Fibroblast of the aortic adventitia (primary cell): ENCODE results near the gene TYW1. TPM values are rescaled to one million over a fixed set of nuclear protein-coding genes. Genes with fewer than 3 reads are reported as not detected.

Experiments
- DNase-seq: peaks from one replicate; pipeline ENCODE4 v3.0.0-alpha.2; 2010; ENCODE audit warnings: low read depth
- H3K4me3 ChIP-seq: 2 replicates; pipeline ENCODE4 v1.5.1; 2011; ENCODE audit warnings: low read depth, mild to moderate bottlenecking, control low read depth, low read length, moderate library complexity
- total RNA-seq: library from RNA; depleted of rRNA; stranded (reverse); fragments of >200 nt; gene quantifications from 2 replicates; pipeline ENCODE4 v1.2.3, GENCODE V29; 2012; ENCODE audit warnings: low replicate concordance
- TF ChIP-seq, protein P1 (sequence below): IDR thresholded peaks from 2 replicates; pipeline ENCODE4 v1.5.1; 2011; ENCODE audit warnings: mild to moderate bottlenecking, low read length, control low read depth, inconsistent platforms; ENCODE audit not compliant: insufficient read depth

The TYW1 gene, protein sequence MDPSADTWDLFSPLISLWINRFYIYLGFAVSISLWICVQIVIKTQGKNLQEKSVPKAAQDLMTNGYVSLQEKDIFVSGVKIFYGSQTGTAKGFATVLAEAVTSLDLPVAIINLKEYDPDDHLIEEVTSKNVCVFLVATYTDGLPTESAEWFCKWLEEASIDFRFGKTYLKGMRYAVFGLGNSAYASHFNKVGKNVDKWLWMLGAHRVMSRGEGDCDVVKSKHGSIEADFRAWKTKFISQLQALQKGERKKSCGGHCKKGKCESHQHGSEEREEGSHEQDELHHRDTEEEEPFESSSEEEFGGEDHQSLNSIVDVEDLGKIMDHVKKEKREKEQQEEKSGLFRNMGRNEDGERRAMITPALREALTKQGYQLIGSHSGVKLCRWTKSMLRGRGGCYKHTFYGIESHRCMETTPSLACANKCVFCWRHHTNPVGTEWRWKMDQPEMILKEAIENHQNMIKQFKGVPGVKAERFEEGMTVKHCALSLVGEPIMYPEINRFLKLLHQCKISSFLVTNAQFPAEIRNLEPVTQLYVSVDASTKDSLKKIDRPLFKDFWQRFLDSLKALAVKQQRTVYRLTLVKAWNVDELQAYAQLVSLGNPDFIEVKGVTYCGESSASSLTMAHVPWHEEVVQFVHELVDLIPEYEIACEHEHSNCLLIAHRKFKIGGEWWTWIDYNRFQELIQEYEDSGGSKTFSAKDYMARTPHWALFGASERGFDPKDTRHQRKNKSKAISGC
- 15.0 and 26.5 TPM in 2 replicates for total RNA-seq

DNA sequence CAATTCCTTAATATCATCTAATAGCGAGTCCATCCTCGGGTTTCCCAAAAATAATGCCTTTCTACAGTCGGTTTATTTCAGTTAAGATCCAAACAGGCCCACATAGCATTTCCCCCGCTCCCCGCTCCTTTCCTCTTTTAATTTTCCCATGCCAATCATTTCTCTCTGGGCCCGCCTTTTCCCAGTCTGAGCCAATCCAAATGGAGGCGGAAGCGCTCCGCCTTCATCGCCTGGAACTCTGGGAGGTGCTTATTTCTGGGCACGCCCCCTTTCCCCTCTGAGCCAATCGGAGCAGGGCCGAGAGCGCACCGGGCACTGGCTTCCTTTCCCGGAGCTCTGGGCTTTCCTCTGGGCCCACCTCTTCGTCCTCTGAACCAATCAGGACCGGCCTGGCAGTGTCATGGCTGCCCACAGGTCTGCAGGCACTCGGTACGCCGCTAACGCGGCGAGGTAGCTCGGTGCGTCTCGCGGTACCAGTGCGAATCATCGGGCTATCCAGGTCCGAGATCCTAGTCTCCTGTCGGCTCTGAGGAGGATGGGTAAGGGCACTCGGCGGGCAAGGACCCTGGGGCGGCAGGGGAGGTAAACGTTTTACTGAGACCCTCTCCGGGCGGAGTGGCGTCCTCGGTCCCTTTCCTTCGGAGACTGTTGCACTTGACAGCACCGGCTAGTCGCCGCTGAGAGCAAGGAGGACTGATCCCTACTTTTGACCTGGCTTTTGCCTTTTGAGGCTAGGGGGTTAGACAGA is at the start of gene TYW1:
Gene TYW1 (plus strand): TSS at position 390 of the 748 bp plus-strand sequence. CDS start 146 bp downstream, at position 536.
- H3K4me3 ChIP-seq = peak within 1 kb of the TSS; percentile 86

DNA sequence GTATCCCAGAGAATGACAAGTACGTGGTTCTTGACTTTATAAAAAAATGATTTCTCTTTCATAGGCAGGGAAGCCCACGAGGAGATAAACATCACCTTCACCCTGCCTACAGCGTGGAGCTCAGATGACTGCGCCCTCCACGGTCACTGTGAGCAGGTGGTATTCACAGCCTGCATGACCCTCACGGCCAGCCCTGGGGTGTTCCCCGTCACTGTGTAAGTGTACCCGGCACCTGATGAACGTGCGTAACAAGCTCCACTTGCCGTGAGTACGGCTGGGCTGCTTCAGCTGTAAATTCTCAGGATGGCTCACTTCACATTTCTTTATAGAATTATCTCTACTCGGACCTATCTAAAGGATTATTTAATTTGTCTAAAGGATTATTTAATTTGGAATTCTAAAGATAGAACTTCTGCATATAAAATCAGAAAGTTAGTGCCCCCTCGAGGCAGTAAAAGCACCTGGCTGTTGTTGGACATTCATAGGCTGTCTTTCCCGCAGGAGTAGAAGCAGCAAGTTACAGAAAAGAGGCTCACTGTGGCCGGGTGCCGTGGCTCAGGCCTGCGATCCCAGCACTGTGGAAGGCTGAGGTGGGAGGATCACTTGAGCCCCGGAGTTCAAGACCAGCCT is 48.0 kb upstream of the TYW1 start:
- no peak for DNase-seq
- TF ChIP-seq, protein P1, sequence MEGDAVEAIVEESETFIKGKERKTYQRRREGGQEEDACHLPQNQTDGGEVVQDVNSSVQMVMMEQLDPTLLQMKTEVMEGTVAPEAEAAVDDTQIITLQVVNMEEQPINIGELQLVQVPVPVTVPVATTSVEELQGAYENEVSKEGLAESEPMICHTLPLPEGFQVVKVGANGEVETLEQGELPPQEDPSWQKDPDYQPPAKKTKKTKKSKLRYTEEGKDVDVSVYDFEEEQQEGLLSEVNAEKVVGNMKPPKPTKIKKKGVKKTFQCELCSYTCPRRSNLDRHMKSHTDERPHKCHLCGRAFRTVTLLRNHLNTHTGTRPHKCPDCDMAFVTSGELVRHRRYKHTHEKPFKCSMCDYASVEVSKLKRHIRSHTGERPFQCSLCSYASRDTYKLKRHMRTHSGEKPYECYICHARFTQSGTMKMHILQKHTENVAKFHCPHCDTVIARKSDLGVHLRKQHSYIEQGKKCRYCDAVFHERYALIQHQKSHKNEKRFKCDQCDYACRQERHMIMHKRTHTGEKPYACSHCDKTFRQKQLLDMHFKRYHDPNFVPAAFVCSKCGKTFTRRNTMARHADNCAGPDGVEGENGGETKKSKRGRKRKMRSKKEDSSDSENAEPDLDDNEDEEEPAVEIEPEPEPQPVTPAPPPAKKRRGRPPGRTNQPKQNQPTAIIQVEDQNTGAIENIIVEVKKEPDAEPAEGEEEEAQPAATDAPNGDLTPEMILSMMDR = no peak
- no peak overlapping the region for H3K4me3 ChIP-seq

More for the DNA sequence above, at the start of gene TYW1:
- peak; percentile 97 for DNase-seq

DNA sequence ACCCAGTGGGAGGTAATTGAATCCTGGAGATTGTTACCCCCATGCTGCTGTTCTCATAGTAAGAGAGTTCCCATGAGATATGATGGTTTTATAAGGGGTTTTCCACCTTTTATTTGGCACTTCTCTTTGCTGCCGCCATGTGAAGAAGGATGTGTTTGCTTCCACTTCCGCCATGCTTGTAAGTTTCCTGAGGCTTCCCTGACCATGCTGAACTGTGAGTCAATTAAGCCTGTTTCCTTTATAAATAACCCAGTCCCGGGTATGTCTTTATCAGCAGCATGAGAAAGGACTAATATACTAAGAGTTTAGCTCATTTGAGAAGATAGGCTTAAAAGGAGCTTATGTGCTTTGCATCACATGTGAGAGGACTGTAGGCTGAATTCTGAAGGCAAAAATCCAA is 46.3 kb upstream of the TYW1 start:
- TF ChIP-seq, protein P1 = no peak
- no peak overlapping the region for H3K4me3 ChIP-seq
- DNase-seq = no peak

DNA sequence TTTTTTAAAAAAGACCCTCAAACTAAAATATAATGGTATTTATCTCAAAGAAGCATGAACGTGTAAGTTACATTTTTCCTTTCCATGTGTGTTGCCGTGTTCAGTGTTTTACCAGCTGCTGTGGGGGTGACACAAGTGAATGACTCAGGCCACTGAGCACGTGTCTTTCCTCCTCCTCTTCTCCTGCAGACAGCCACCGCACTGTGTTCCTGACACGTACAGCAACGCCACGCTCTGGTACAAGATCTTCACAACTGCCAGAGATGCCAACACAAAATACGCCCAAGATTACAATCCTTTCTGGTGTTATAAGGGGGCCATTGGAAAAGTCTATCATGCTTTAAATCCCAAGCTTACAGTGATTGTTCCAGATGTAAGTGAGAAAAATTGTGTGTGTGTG is 45.9 kb upstream of the TYW1 start:
- TF ChIP-seq, protein P1 = no peak
- no peak for DNase-seq
- H3K4me3 ChIP-seq = no peak overlapping the region

DNA sequence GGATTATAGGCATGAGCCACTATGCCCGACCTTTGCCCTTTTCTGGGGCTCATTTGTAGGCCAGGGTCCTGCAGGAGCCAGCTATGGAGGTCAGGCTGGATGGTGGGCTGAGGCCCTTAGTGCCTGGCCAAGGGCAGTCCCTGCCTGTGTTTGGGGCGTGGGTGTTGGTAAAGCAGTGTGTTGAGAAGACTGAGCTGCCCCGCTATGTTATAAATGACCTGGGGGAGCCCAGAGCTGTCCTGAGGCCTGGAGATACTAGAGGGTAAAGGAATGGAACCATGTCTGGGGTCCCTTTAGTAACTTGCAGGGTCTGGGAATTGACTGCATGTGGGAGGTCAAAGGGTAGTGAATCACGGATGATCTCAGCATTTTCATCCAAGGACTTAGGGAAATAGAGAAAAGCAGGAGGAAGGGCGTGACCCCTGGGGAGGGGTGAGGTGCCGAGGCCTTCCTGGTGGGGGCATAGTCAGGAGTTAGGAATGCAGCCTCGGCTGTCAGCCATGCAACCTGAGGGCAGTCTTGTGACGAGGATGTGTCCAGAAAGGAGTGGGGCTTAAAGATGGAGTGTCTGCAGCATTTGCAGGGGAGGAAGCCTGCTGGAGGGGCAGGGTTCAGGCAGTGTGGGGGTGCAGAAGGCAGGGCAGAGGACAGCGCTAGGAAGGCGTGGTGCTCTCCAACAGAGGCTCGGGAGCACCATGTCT is 44.1 kb upstream of the TYW1 start:
- peak; percentile 46 for DNase-seq
- H3K4me3 ChIP-seq = no peak overlapping the region
- TF ChIP-seq, protein P1 = no peak

DNA sequence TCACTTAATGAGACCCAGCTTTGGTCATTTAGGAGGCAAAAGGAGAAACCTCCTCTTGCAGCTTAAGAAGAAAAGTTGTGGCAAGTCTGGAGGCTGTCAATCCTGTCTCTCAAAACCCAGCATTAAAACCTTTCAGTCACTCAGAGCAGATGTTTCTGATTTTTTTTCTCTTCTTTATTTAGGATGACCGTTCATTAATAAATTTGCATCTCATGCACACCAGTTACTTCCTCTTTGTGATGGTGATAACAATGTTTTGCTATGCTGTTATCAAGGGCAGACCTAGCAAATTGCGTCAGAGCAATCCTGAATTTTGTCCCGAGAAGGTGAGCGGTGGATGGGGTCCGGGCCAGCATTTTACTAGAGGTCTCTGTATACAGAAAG is 43.6 kb upstream of the TYW1 start:
- DNase-seq = no peak
- TF ChIP-seq, protein P1 = no peak
- H3K4me3 ChIP-seq = no peak overlapping the region
